ENCODE measurements around the gene ADSL. TPM values are rescaled to one million over a fixed set of nuclear protein-coding genes. Genes with fewer than 3 reads are reported as not detected.
"Not testable (repeated sequence)": the region's sequence is repeated elsewhere in the genome, so short reads cannot be mapped to it uniquely, and the experiment has no call there.

The ADSL gene
- total RNA-seq, 2 donors from 2014 or later, result 56.6 to 68.8 TPM

DNA sequence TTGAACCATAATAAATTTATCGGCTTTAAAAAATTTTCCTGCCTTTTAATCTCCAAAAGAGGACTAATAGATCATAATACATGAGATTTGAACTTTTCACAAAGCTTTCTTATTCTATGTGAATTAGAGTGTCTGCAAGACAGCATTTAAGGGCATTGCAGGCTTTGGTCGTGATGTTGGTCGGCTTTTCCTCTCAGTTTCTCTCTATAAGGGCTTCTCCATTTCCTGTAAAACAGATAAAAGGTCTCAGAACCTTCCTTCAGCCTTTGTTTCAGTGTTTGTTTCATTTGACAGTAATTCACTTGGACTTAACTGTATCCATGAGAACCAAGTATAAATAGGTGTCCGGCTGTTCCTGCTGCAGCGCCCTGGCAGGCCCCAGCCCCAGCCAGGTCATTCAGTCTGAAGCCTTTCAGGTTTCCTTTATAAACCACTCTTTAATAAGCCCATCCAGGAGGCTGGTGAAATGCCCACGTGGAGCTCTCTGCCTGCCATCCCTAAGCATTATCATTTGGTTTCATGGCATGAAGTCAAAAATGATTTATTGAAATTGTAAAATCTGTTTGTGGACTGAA, 37.2 kb upstream of the ADSL start:
- ATAC-seq (ENCODE audit: insufficient number of reproducible peaks, low FRiP score, low read depth) (no peak), DNase-seq (ENCODE audit: low spot score) (no peak)
- peak overlapping the region; percentile 18 to 66 for H3K27ac ChIP-seq
- H3K4me1 ChIP-seq (ENCODE audit: control insufficient read depth in 1 of 2, low read depth in 2 of 2), result peaks cover 7 to 18% of the 10 kb centered on the region in 2 donors
- TF ChIP-seq CTCF (IDR thresholded peaks at IDR 0.05), result no peak
- H3K9me3 ChIP-seq, result no peaks in the 10 kb centered on the region
- no peaks in the 10 kb centered on the region for H3K27me3 ChIP-seq (replicated peaks; ENCODE audit: insufficient read depth)
- no peak overlapping the region for H3K4me3 ChIP-seq
- H3K36me3 ChIP-seq, result peaks cover 39% of the 10 kb centered on the region

DNA sequence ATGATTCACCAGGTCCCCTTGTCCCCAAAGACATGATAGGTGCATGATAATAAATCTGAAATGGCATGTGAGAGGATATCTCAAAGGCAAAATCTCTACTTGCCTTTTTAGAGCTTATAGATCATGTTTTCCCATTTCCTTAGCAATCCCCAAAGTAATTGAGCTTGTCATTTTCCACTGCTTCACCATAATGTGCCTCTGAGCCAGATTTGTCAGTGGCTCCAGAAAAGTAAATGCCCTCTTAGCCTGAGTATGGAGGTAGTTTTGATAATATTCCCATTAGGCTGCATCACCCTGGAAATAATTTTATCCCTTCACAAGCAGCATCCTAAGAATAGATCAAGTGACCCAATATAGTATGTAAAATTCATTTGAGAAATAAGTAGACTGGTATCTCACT, 36.7 kb upstream of the ADSL start:
- Histone ChIP-seq H3K9me3 (no peaks in the 10 kb centered on the region), H3K4me3 (no peak overlapping the region), H3K4me1 (ENCODE audit: control insufficient read depth in 1 of 2, low read depth in 2 of 2) (peaks cover 7 to 18% of the 10 kb centered on the region in 2 donors), H3K27me3 (replicated peaks; ENCODE audit: insufficient read depth) (no peaks in the 10 kb centered on the region), H3K36me3 (peaks cover 44% of the 10 kb centered on the region), H3K27ac (peak overlapping the region; percentile 18 to 66)
- DNase-seq (ENCODE audit: low spot score), result no peak
- no peak for ATAC-seq (ENCODE audit: insufficient number of reproducible peaks, low FRiP score, low read depth)
- no peak for TF ChIP-seq CTCF (IDR thresholded peaks at IDR 0.05)

GRCh38 chr22:40310081-40310767, 36.1 kb upstream of the ADSL start:
- Histone ChIP-seq H3K27ac (peak overlapping the region; percentile 18 to 66), H3K27me3 (replicated peaks; ENCODE audit: insufficient read depth) (no peaks in the 10 kb centered on the region), H3K36me3 (peaks cover 45% of the 10 kb centered on the region), H3K9me3 (no peaks in the 10 kb centered on the region), H3K4me1 (ENCODE audit: control insufficient read depth in 1 of 2, low read depth in 2 of 2) (peaks cover 7 to 18% of the 10 kb centered on the region in 2 donors), H3K4me3 (peak overlapping the region; percentile 49)
- ATAC-seq (ENCODE audit: insufficient number of reproducible peaks, low FRiP score, low read depth) (no peak), DNase-seq (ENCODE audit: low spot score) (no peak)
- no peak for TF ChIP-seq CTCF (IDR thresholded peaks at IDR 0.05)

GRCh38 chr22:40310768-40311120, 35.6 kb upstream of the ADSL start:
- H3K36me3 ChIP-seq, result peaks cover 49% of the 10 kb centered on the region
- ATAC-seq (ENCODE audit: insufficient number of reproducible peaks, low FRiP score, low read depth), result no peak
- TF ChIP-seq CTCF (IDR thresholded peaks at IDR 0.05), result no peak
- peak overlapping the region; percentile 18 to 66 for H3K27ac ChIP-seq
- peak overlapping the region; percentile 49 for H3K4me3 ChIP-seq
- DNase-seq (ENCODE audit: low spot score), result no peak
- H3K4me1 ChIP-seq (ENCODE audit: control insufficient read depth in 1 of 2, low read depth in 2 of 2), result peaks cover 7 to 18% of the 10 kb centered on the region in 2 donors
- no peaks in the 10 kb centered on the region for H3K27me3 ChIP-seq (replicated peaks; ENCODE audit: insufficient read depth)
- no peaks in the 10 kb centered on the region for H3K9me3 ChIP-seq

DNA sequence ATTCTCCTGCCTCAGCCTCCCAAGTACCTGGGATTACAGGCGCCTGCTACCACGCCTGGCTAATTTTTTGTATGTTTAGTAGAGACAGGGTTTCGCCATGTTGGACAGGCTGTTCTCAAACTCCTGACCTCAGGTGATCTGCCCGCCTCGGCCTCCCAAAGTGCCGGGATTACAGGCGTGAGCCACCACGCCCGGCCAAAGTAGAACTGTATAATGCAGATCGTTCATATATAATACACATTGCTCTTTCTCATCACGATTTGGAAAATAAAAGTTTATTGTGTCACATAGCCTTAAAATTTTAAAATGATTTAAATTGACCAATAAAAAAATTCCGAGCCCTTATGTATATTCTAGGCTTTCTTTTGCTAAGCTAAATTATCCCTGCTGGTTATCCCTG, 34.7 kb upstream of the ADSL start:
- Histone ChIP-seq H3K4me1 (ENCODE audit: control insufficient read depth in 1 of 2, low read depth in 2 of 2) (peaks cover 7 to 18% of the 10 kb centered on the region in 2 donors), H3K36me3 (peaks cover 55% of the 10 kb centered on the region)
- not testable (repeated sequence) for H3K27me3 ChIP-seq (replicated peaks; ENCODE audit: insufficient read depth); H3K4me3 ChIP-seq; H3K9me3 ChIP-seq; H3K27ac ChIP-seq; ATAC-seq (ENCODE audit: insufficient number of reproducible peaks, low FRiP score, low read depth); DNase-seq (ENCODE audit: low spot score)
